NCI-H146 treated with DMSO at 0.1 percent for 48 hours (cell line): ENCODE data around the gene ZDHHC22.

Source experiments
- DNase-seq: peaks from one replicate; lab custom pipeline; 2025; ENCODE audit not compliant: unreplicated experiment; lab: John Stamatoyannopoulos, UW

Gene ZDHHC22

GRCh38 chr14:77106666-77107065 is 34.9 kb downstream of the ZDHHC22 start:
- DNase-seq: no peak

- DNase-seq: no peak
Measured at GRCh38 chr14:77105145-77105939, 36.2 kb downstream of the ZDHHC22 start.

GRCh38 chr14:77104393-77104792 is 37.2 kb downstream of the ZDHHC22 start:
- no peak for DNase-seq

GRCh38 chr14:77103951-77104350 is 37.6 kb downstream of the ZDHHC22 start:
- DNase-seq: no peak

GRCh38 chr14:77103475-77103874 is 38.1 kb downstream of the ZDHHC22 start:
- DNase-seq: no peak

GRCh38 chr14:77102154-77102553 is 39.4 kb downstream of the ZDHHC22 start:
- no peak for DNase-seq

- DNase-seq: no peak
Measured at GRCh38 chr14:77100961-77101360, 40.6 kb downstream of the ZDHHC22 start.

GRCh38 chr14:77099425-77100167 is 42.0 kb downstream of the ZDHHC22 start:
- no peak for DNase-seq

- no peak for DNase-seq
Measured at GRCh38 chr14:77098529-77099353, 42.9 kb downstream of the ZDHHC22 start.

- peak; percentile 86 for DNase-seq
Measured at GRCh38 chr14:77097700-77098528, 43.7 kb downstream of the ZDHHC22 start, which contains the start of gene CIPC. CIPC (plus strand) TSS chr14:77098258; CDS start chr14:77105709, 7,451 bp downstream.

- DNase-seq: no peak
Measured at GRCh38 chr14:77097006-77097699, 44.4 kb downstream of the ZDHHC22 start.

GRCh38 chr14:77094672-77095284 is 46.8 kb downstream of the ZDHHC22 start:
- DNase-seq: peak; percentile 59

- DNase-seq: no peak
Measured at GRCh38 chr14:77092676-77093075, 48.9 kb downstream of the ZDHHC22 start.

- no peak for DNase-seq
Measured at GRCh38 chr14:77091518-77091917, 50.1 kb downstream of the ZDHHC22 start.

- no peak for DNase-seq
Measured at GRCh38 chr14:77088645-77089044, 52.9 kb downstream of the ZDHHC22 start.

GRCh38 chr14:77088219-77088618 is 53.4 kb downstream of the ZDHHC22 start:
- DNase-seq: peak; percentile 8

- no peak for DNase-seq
Measured at GRCh38 chr14:77087631-77088030, 54.0 kb downstream of the ZDHHC22 start.

GRCh38 chr14:77086951-77087350 is 54.6 kb downstream of the ZDHHC22 start:
- DNase-seq: no peak

- no peak for DNase-seq
Measured at GRCh38 chr14:77086017-77086727, 55.4 kb downstream of the ZDHHC22 start.
